Glomerular visceral epithelial cell (primary cell): ENCODE measurements around the gene PLB1.

Experiments
- DNase-seq: peaks from one replicate; pipeline ENCODE4 v3.0.0-alpha.2; 2016; ENCODE audit errors: extremely low spot score

The PLB1 gene

GRCh38 chr2:28565720-28566295, 69.9 kb downstream of the PLB1 start:
- no peak for DNase-seq

GRCh38 chr2:28566521-28567041, 70.7 kb downstream of the PLB1 start:
- DNase-seq, result peak; percentile 82

- DNase-seq, result no peak
Measured at GRCh38 chr2:28567061-28567471, 71.2 kb downstream of the PLB1 start.

- DNase-seq, result no peak
Measured at GRCh38 chr2:28568036-28568435, 72.2 kb downstream of the PLB1 start.

- no peak for DNase-seq
Measured at GRCh38 chr2:28568533-28568932, 72.7 kb downstream of the PLB1 start.

GRCh38 chr2:28570431-28570830, 74.6 kb downstream of the PLB1 start:
- no peak for DNase-seq

GRCh38 chr2:28576714-28577113, 80.9 kb downstream of the PLB1 start:
- no peak for DNase-seq

- no peak for DNase-seq
Measured at GRCh38 chr2:28577791-28578680, 82.2 kb downstream of the PLB1 start.

- DNase-seq, result no peak
Measured at GRCh38 chr2:28578774-28579173, 82.9 kb downstream of the PLB1 start.

GRCh38 chr2:28579606-28580005, 83.7 kb downstream of the PLB1 start:
- no peak for DNase-seq

GRCh38 chr2:28580078-28580477, 84.2 kb downstream of the PLB1 start:
- DNase-seq, result no peak

- no peak for DNase-seq
Measured at GRCh38 chr2:28581312-28581711, 85.5 kb downstream of the PLB1 start.

GRCh38 chr2:28582152-28582551, 86.3 kb downstream of the PLB1 start:
- no peak for DNase-seq

GRCh38 chr2:28582595-28582994, 86.7 kb downstream of the PLB1 start:
- DNase-seq, result no peak

GRCh38 chr2:28583899-28584553, 88.2 kb downstream of the PLB1 start:
- peak; percentile 93 for DNase-seq

GRCh38 chr2:28586867-28587266, 91.0 kb downstream of the PLB1 start:
- no peak for DNase-seq

GRCh38 chr2:28587526-28588291, 91.8 kb downstream of the PLB1 start:
- no peak for DNase-seq

GRCh38 chr2:28588292-28588670, 92.4 kb downstream of the PLB1 start:
- DNase-seq, result peak; percentile 30

- DNase-seq, result no peak
Measured at GRCh38 chr2:28589746-28590463, 94.0 kb downstream of the PLB1 start.

- DNase-seq, result no peak
Measured at GRCh38 chr2:28590496-28591301, 94.8 kb downstream of the PLB1 start.
